ENCODE results near the gene RRP9. TPM values are rescaled to one million over a fixed set of nuclear protein-coding genes. Genes with fewer than 3 reads are reported as not detected.

RRP9 gene
- total RNA-seq, 1 donor from 2014 or later, result 95.5 TPM

Other genes with a start within 250 kb of the RRP9 start
- 0.24 and 0.86 TPM in 2 replicates for gene GRM2, start 234.8 kb downstream of the RRP9 start, total RNA-seq
- not detected in 2 replicates for gene IQCF6, start 162.7 kb downstream of the RRP9 start, total RNA-seq
- not detected in 2 replicates for gene IQCF2, start 80.3 kb downstream of the RRP9 start, total RNA-seq
- not detected in 2 replicates for gene IQCF5, start 66.3 kb downstream of the RRP9 start, total RNA-seq
- not detected in 2 replicates for gene IQCF1, start 38.6 kb downstream of the RRP9 start, total RNA-seq
- gene PARP3, start 459 bp upstream of the RRP9 start, total RNA-seq, result 17.0 and 17.5 TPM in 2 replicates
- not detected in 2 replicates for gene GPR62, start 13.5 kb upstream of the RRP9 start, total RNA-seq
- 15.2 and 16.8 TPM in 2 replicates for gene PCBP4, start 25.6 kb upstream of the RRP9 start, total RNA-seq
- 43.2 and 45.3 TPM in 2 replicates for gene ABHD14B, start 32.1 kb upstream of the RRP9 start, total RNA-seq
- gene ABHD14A, start 33.2 kb upstream of the RRP9 start, total RNA-seq, result 12.3 and 13.8 TPM in 2 replicates
- gene ACY1, start 41.6 kb upstream of the RRP9 start, total RNA-seq, result 57.9 and 58.7 TPM in 2 replicates
- gene RPL29, start 54.0 kb upstream of the RRP9 start, total RNA-seq, result 1,714 and 1,721 TPM in 2 replicates
- 33.5 and 34.0 TPM in 2 replicates for gene DUSP7, start 114.7 kb upstream of the RRP9 start, total RNA-seq
- gene POC1A, start 212.5 kb upstream of the RRP9 start, total RNA-seq, result 23.2 and 24.1 TPM in 2 replicates